ENCODE data around the gene PKDCC.

DNA sequence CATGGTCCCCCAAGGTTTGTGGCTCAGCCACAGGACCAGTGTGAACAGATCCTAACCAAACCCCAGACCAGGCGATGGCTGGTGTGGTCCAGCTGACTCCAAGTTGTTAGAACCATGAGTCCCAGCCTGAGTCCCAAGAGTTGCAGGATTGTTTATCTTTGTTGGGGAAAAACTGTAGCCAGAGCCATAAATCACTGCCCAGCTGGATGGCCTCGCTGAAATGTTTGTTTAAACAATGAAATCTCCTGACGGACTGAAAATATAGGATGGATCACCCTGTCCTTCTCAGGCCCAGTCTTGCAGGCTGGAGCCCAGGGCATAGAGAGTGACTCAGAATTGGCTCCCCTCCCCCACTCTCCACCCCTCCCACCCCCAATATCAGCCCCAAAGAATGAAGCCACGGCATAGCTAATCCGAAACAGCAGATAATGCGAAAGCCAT lies 36.4 kb downstream of the PKDCC start:
- TF ChIP-seq, protein P1, sequence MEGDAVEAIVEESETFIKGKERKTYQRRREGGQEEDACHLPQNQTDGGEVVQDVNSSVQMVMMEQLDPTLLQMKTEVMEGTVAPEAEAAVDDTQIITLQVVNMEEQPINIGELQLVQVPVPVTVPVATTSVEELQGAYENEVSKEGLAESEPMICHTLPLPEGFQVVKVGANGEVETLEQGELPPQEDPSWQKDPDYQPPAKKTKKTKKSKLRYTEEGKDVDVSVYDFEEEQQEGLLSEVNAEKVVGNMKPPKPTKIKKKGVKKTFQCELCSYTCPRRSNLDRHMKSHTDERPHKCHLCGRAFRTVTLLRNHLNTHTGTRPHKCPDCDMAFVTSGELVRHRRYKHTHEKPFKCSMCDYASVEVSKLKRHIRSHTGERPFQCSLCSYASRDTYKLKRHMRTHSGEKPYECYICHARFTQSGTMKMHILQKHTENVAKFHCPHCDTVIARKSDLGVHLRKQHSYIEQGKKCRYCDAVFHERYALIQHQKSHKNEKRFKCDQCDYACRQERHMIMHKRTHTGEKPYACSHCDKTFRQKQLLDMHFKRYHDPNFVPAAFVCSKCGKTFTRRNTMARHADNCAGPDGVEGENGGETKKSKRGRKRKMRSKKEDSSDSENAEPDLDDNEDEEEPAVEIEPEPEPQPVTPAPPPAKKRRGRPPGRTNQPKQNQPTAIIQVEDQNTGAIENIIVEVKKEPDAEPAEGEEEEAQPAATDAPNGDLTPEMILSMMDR (IDR thresholded peaks at IDR 0.05 in 8 of 11, conservative IDR thresholded peaks at IDR 0.05 in 3 of 11), result no peak
- no peak for TF ChIP-seq POLR2A (IDR thresholded peaks at IDR 0.05)
